Measurements from ENCODE around the gene UBE2E2.

DNA sequence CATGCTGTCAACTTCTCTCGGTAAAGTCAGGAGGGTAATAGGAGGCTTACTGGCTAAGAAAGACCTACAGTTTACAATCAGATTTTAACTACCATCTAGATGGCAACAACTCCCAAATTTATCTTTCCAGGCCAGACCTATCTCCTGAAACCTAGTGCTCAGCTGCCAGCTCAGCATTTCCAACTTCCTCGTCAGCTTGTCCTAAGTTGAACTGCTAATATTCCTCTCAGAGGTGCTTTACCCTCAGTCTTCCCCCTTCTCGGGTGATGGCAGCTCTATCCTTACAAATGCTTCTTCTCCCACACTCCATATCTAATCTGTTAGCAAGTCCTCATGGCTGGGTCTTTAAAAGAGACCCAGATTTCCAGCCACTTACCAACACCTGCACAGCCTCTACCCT, 36.9 kb upstream of the UBE2E2 start:
- TF ChIP-seq EZH2phosphoT487 (IDR thresholded peaks at IDR 0.05; ENCODE audit: borderline replicate concordance, low read depth, low read length), result no peak
- TF ChIP-seq, protein P1, sequence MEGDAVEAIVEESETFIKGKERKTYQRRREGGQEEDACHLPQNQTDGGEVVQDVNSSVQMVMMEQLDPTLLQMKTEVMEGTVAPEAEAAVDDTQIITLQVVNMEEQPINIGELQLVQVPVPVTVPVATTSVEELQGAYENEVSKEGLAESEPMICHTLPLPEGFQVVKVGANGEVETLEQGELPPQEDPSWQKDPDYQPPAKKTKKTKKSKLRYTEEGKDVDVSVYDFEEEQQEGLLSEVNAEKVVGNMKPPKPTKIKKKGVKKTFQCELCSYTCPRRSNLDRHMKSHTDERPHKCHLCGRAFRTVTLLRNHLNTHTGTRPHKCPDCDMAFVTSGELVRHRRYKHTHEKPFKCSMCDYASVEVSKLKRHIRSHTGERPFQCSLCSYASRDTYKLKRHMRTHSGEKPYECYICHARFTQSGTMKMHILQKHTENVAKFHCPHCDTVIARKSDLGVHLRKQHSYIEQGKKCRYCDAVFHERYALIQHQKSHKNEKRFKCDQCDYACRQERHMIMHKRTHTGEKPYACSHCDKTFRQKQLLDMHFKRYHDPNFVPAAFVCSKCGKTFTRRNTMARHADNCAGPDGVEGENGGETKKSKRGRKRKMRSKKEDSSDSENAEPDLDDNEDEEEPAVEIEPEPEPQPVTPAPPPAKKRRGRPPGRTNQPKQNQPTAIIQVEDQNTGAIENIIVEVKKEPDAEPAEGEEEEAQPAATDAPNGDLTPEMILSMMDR (conservative IDR thresholded peaks at IDR 0.05; ENCODE audit: low read length), result no peak

Data from OCI-LY7 (cell line).